ENCODE results near the gene RUFY2.

GRCh38 chr10:68366600-68366999 is 40.5 kb downstream of the RUFY2 start:
- no peak for TF ChIP-seq POLR2A (IDR thresholded peaks at IDR 0.05; ENCODE audit: low read length)
- no peak for TF ChIP-seq GATA1 (IDR thresholded peaks at IDR 0.05; ENCODE audit: low read depth, low read length)

All from erythroblast (primary cell).